COLO829 (cell line): ENCODE results near the gene PPARG.
A peak's percentile ranks its signal among the peaks of the same experiment; 100 is the strongest.
"Not testable (repeated sequence)": the region's sequence is repeated elsewhere in the genome, so short reads cannot be mapped to it uniquely, and the experiment has no call there.

ENCODE experiments used
- DNase-seq: peaks from one replicate; pipeline ENCODE4 v3.0.0; 2012; ENCODE audit warnings: low spot score

Gene PPARG

GRCh38 chr3:12380461-12380860 lies 91.6 kb downstream of the PPARG start:
- no peak for DNase-seq

GRCh38 chr3:12381199-12381598 lies 92.3 kb downstream of the PPARG start:
- no peak for DNase-seq

GRCh38 chr3:12383218-12383617 lies 94.3 kb downstream of the PPARG start:
- DNase-seq: no peak

GRCh38 chr3:12384451-12385233 lies 95.8 kb downstream of the PPARG start:
- no peak for DNase-seq

GRCh38 chr3:12386514-12387291 lies 97.8 kb downstream of the PPARG start:
- DNase-seq: not testable (repeated sequence)

- no peak for DNase-seq
Observed at GRCh38 chr3:12388185-12388584, 99.3 kb downstream of the PPARG start.

- DNase-seq: no peak
Observed at GRCh38 chr3:12392101-12392878, 103.4 kb downstream of the PPARG start.

- no peak for DNase-seq
Observed at GRCh38 chr3:12393894-12394293, 105.0 kb downstream of the PPARG start.

GRCh38 chr3:12394569-12395271 lies 105.8 kb downstream of the PPARG start:
- no peak for DNase-seq

- no peak for DNase-seq
Observed at GRCh38 chr3:12395349-12396012, 106.6 kb downstream of the PPARG start.

GRCh38 chr3:12396471-12396870 lies 107.6 kb downstream of the PPARG start:
- DNase-seq: no peak

GRCh38 chr3:12399226-12399625 lies 110.4 kb downstream of the PPARG start:
- no peak for DNase-seq

- DNase-seq: no peak
Observed at GRCh38 chr3:12400616-12401194, 111.8 kb downstream of the PPARG start.

- no peak for DNase-seq
Observed at GRCh38 chr3:12401208-12401607, 112.3 kb downstream of the PPARG start.

- peak; percentile 85 for DNase-seq
Observed at GRCh38 chr3:12405432-12406272, 116.8 kb downstream of the PPARG start.

GRCh38 chr3:12408984-12409683 lies 120.3 kb downstream of the PPARG start:
- no peak for DNase-seq

GRCh38 chr3:12409684-12410596 lies 121.1 kb downstream of the PPARG start:
- DNase-seq: no peak

GRCh38 chr3:12413721-12414255 lies 124.9 kb downstream of the PPARG start:
- no peak for DNase-seq
